GM21737 (cell line): Measurements from ENCODE around the gene ZNF106.

Experiments
- ATAC-seq: cut with Tn5 transposase; IDR thresholded peaks from one replicate; pipeline ENCODE4 v1.9.1; 2021; ENCODE audit warnings: mild to moderate bottlenecking, moderate library complexity; ENCODE audit not compliant: unreplicated experiment

The ZNF106 gene

GRCh38 chr15:42373274-42373673 lies 117.7 kb downstream of the ZNF106 start:
- no peak for ATAC-seq

GRCh38 chr15:42371096-42371495 lies 119.8 kb downstream of the ZNF106 start:
- no peak for ATAC-seq

DNA sequence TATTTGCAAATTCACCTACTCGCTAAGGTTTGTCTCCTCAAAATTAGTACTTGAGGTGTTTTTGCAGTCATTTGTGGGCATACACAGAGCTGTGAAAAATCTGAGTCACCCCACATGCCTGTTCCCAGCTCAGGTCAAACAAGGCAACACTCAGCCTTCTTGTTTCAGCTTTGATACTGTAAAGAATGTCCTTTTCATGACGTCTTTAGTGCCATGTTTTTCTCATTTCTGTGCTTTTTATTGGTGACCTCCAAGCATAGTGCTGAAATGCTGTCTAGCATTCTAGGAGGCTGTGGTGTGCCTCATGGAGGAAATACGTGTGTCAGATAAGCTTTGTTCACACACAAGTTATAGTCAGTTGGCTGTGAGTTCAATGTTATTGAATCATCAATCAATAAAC lies 122.8 kb downstream of the ZNF106 start:
- ATAC-seq, result no peak

DNA sequence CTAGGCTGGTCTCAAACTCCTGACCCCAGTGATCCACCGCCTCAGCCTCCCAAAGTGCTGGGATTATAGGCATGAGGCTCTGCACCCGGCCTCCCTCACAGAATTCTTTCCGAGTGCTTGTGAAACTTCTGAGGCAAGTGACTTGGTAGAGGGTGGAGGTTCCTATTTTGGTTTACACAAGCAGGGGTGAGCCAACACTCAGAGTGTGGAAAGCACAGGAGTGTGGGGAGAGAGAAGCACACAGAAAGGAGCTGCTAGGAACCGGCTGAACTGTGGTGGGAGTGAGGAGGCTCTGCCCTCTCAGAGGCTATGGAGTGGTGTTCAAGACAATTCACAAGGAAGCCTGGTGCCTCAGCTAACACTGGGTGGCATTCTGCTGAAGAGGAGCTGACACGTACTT lies 123.9 kb downstream of the ZNF106 start:
- no peak for ATAC-seq

DNA sequence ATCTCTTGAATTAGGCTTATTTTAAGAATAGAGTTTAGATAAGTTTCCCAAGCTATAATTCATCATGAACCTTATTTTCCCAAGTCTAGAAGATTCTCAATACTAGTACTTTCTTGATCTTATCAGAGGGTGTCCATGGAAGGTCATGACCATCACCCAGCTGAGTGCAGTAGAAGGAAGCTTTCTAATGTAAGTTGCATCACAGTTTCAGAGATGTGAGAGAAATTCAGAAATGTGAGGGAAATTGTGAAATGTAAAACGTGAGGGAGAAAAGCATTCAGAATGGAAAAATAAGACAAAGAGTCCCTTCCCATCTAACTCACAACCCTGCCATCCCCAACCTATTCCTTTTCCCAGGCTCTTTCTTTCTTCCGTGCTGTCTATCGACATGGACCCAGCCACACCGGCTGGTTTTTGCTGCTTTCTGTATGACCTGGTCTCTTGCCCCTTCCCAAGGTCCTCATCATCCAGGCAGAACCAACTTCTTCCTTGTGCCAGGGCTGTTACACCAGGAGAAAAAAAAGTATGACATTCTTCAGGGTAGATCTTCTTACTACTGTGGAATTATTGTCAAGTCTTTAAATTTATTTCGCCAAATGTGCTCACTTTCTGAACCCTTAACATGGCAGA lies 124.9 kb downstream of the ZNF106 start:
- no peak for ATAC-seq

GRCh38 chr15:42364529-42364928 lies 126.4 kb downstream of the ZNF106 start:
- ATAC-seq, result no peak

DNA sequence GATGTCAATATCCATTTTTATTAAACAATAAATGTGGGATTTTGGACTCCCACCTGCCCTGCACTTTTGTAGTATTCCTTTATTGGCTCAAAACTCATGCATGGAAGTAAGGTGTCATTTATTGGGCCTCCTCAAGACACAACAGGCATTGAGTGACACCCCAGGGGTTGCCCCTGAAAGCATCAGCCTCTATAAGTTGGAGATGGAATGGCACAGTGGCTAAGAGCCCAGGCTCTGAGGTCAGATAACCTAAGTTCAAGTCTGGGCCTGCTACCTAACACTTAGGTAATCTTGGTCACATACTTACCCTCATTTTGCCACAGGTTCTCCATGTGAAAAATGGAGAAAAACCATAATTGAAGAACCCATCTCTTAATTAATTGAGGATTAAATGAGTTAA lies 127.0 kb downstream of the ZNF106 start:
- ATAC-seq, result no peak

DNA sequence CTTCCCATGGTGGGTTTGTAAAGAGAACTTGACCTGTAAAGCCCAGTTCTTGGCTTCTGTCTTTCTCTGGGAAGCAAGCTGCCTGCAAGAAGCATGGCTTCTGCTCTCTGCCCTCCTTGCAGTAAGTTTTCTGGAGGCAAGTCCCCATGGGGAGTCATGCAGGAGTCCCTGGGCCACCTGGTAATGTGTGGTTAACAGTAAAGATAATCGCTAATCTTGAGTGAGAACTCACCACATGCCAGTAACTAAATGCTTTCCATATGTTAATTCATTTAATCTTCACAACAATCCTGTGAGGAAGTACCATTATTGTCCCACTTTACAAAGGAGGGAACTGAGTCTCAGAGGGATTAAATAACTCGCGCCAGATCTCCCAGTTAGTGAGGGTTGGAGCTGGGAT lies 127.5 kb downstream of the ZNF106 start:
- ATAC-seq, result no peak
